ENCODE results near the gene GCN1. TPM values are rescaled to one million over a fixed set of nuclear protein-coding genes. Genes with fewer than 3 reads are reported as not detected.

Gene GCN1
- polyA plus RNA-seq, 1 donor (not counting 4 experiments of a cell fraction or from before 2014, with no cell fraction given) = 34.1 TPM

DNA sequence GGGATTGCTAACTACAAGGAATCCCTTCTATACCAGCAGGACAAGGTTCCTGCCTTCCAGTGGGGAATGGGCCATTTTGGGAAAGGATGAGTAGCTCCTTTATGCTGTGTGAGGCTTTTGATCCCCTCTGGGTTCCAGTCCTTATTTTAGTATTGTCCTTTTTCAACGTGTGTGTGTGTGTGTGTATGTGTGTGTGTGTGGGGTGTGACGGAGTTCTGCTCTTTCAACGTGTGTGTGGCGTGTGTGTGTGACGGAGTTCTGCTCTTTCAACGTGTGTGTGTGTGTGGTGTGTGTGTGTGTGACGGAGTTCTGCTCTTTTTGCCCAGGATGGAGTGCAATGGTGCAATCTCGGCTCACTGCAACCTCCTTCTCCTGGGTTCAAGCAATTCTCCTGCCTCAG, 105.4 kb downstream of the GCN1 start:
- H3K36me3 ChIP-seq (ENCODE audit: control insufficient read depth in 2 of 2, extremely low read depth in 1 of 2, insufficient read depth in 2 of 2, low read length in 2 of 2) = peaks cover 4 to 15% of the 10 kb centered on the region in 2 experiments
- no peak overlapping the region for H3K27ac ChIP-seq (ENCODE audit: control insufficient read depth, insufficient read depth, low read length)
- H3K4me1 ChIP-seq (ENCODE audit: control insufficient read depth, extremely low read depth, insufficient read depth, low read length) = peaks cover 16% of the 10 kb centered on the region
- no peak for FAIRE-seq
- H3K79me2 ChIP-seq (ENCODE audit: control insufficient read depth, insufficient read depth, low read length) = no peaks in the 10 kb centered on the region
- no peaks in the 10 kb centered on the region for H4K20me1 ChIP-seq (ENCODE audit: control insufficient read depth, extremely low read depth, insufficient read depth, low read length)
- dilution Hi-C loops (cut with MboI; ENCODE audit: extremely low pct_ligation_motif_present, low sequenced_read_pairs) = no loop called here
- H3K4me3 ChIP-seq (ENCODE audit: control insufficient read depth in 2 of 3, extremely low read depth in 1 of 3, insufficient read depth in 2 of 3, low read depth in 1 of 3, low read length in 3 of 3) = no peak overlapping the region
- no peak overlapping the region for H3K9ac ChIP-seq (ENCODE audit: control insufficient read depth, extremely low read depth, insufficient read depth, low read length)
- H3K9me3 ChIP-seq (ENCODE audit: control insufficient read depth, low read depth, low read length) = no peaks in the 10 kb centered on the region
- DNase-seq (ENCODE audit: low read depth, low spot score) = no peak
- H2AFZ ChIP-seq (ENCODE audit: control insufficient read depth, low read length) = no peak overlapping the region
- H3K4me2 ChIP-seq (ENCODE audit: control insufficient read depth, extremely low read depth, insufficient read depth, low read depth, low read length) = no peak overlapping the region
- H3K27me3 ChIP-seq (ENCODE audit: control insufficient read depth, extremely low read depth, insufficient read depth, low read length) = no peaks in the 10 kb centered on the region
- H3K9me1 ChIP-seq (ENCODE audit: control insufficient read depth, extremely low read depth, insufficient read depth, low read length) = no peaks in the 10 kb centered on the region
- TF ChIP-seq, protein P1, sequence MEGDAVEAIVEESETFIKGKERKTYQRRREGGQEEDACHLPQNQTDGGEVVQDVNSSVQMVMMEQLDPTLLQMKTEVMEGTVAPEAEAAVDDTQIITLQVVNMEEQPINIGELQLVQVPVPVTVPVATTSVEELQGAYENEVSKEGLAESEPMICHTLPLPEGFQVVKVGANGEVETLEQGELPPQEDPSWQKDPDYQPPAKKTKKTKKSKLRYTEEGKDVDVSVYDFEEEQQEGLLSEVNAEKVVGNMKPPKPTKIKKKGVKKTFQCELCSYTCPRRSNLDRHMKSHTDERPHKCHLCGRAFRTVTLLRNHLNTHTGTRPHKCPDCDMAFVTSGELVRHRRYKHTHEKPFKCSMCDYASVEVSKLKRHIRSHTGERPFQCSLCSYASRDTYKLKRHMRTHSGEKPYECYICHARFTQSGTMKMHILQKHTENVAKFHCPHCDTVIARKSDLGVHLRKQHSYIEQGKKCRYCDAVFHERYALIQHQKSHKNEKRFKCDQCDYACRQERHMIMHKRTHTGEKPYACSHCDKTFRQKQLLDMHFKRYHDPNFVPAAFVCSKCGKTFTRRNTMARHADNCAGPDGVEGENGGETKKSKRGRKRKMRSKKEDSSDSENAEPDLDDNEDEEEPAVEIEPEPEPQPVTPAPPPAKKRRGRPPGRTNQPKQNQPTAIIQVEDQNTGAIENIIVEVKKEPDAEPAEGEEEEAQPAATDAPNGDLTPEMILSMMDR (optimal IDR thresholded peaks at IDR 0.05 in 1 of 3, IDR thresholded peaks at IDR 0.05 in 1 of 3, conservative IDR thresholded peaks at IDR 0.05 in 1 of 3; ENCODE audit: extremely low read depth in 1 of 3, insufficient read depth in 2 of 3, low read length in 3 of 3) = no peak
- no peak for TF ChIP-seq EZH2 (IDR thresholded peaks at IDR 0.05; ENCODE audit: low read length)

DNA sequence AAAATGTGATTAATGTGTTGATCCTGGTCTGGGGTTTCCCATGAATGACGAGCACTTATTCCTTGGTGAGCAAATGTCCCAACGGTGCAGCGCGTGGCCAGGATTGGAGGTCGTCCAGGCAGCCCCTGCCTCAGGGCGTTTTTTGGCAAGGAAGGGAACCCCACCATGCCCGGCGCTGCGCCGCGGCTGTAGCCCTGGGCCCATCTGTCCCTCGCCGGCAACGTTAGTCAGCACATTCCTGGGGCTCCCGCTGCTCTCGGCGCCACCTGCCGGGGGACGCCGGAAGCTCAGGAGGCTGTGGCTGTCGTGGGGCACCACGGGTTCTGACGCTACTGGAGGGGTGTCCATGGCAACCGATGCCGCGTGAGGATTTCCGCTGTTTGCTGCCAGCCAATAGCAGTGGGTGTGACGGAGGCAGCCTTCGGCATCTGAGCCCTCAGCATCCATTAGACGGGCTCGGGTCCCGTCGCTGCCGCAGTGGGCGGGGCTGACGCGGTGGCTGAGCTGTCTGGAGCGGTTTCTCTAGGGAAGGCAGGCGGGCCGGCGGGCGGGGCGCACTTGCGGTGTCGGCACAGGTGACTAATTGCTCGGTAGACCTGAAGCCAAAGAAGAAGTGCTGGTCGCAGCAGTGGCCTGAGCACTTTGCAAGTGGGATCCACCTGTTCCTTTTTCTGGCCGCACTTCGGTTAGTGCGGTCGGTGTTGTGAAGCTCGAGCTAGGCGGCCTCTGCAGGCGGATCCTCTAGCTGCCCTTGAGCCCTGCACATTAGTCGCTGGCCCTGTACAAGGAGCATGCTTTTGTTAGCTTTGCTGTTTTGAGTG, 107.5 kb downstream of the GCN1 start:
- TF ChIP-seq, protein P1 (optimal IDR thresholded peaks at IDR 0.05 in 1 of 3, IDR thresholded peaks at IDR 0.05 in 1 of 3, conservative IDR thresholded peaks at IDR 0.05 in 1 of 3; ENCODE audit: extremely low read depth in 1 of 3, insufficient read depth in 2 of 3, low read length in 3 of 3) = peak; percentile 95 to 99 (median 98)
- TF ChIP-seq EZH2 (IDR thresholded peaks at IDR 0.05; ENCODE audit: low read length) = no peak
- H3K4me2 ChIP-seq (ENCODE audit: control insufficient read depth, extremely low read depth, insufficient read depth, low read depth, low read length) = peak overlapping the region; percentile 88
- peak overlapping the region in 2 of 3 experiments; percentile 52 to 62 for H3K4me3 ChIP-seq (ENCODE audit: control insufficient read depth in 2 of 3, extremely low read depth in 1 of 3, insufficient read depth in 2 of 3, low read depth in 1 of 3, low read length in 3 of 3)
- H3K27ac ChIP-seq (ENCODE audit: control insufficient read depth, insufficient read depth, low read length) = peak overlapping the region; percentile 64
- no peaks in the 10 kb centered on the region for H4K20me1 ChIP-seq (ENCODE audit: control insufficient read depth, extremely low read depth, insufficient read depth, low read length)
- no peaks in the 10 kb centered on the region for H3K9me3 ChIP-seq (ENCODE audit: control insufficient read depth, low read depth, low read length)
- H3K9ac ChIP-seq (ENCODE audit: control insufficient read depth, extremely low read depth, insufficient read depth, low read length) = peak overlapping the region; percentile 59
- H3K79me2 ChIP-seq (ENCODE audit: control insufficient read depth, insufficient read depth, low read length) = no peaks in the 10 kb centered on the region
- DNase-seq (ENCODE audit: low read depth, low spot score) = peak; percentile 92
- H2AFZ ChIP-seq (ENCODE audit: control insufficient read depth, low read length) = peak overlapping the region; percentile 59
- dilution Hi-C loops (cut with MboI; ENCODE audit: extremely low pct_ligation_motif_present, low sequenced_read_pairs) = no loop called here
- no peaks in the 10 kb centered on the region for H3K27me3 ChIP-seq (ENCODE audit: control insufficient read depth, extremely low read depth, insufficient read depth, low read length)
- peaks cover 4 to 9% of the 10 kb centered on the region in 2 experiments for H3K36me3 ChIP-seq (ENCODE audit: control insufficient read depth in 2 of 2, extremely low read depth in 1 of 2, insufficient read depth in 2 of 2, low read length in 2 of 2)
- H3K9me1 ChIP-seq (ENCODE audit: control insufficient read depth, extremely low read depth, insufficient read depth, low read length) = no peaks in the 10 kb centered on the region
- peak; percentile 51 for FAIRE-seq
- peaks cover 16% of the 10 kb centered on the region for H3K4me1 ChIP-seq (ENCODE audit: control insufficient read depth, extremely low read depth, insufficient read depth, low read length)
